SIG-M5 treated with dmso at 0.1 percent for 504 hours (cell line): ENCODE results near the gene DGLUCY.
"Not testable (repeated sequence)": the region's sequence is repeated elsewhere in the genome, so short reads cannot be mapped to it uniquely, and the experiment has no call there.

Source experiments
- DNase-seq: peaks from one replicate; lab custom pipeline; 2025; ENCODE audit not compliant: unreplicated experiment; lab: John Stamatoyannopoulos, UW

Gene DGLUCY

GRCh38 chr14:91113829-91114078 is at the start of gene DGLUCY:
DGLUCY (plus strand) TSS chr14:91114073; CDS start chr14:91160295, 46,222 bp downstream.
- peak; percentile 72 for DNase-seq

- DNase-seq = no peak
These were observed 48.6 kb upstream of the DGLUCY start for GRCh38 chr14:91065266-91065665.

GRCh38 chr14:91067186-91067585 is 46.7 kb upstream of the DGLUCY start:
- DNase-seq = no peak

GRCh38 chr14:91068642-91069041 is 45.2 kb upstream of the DGLUCY start:
- DNase-seq = no peak

- no peak for DNase-seq
These were observed 43.3 kb upstream of the DGLUCY start for GRCh38 chr14:91070572-91070971.

- DNase-seq = no peak
These were observed 38.3 kb upstream of the DGLUCY start for GRCh38 chr14:91075553-91075952.

GRCh38 chr14:91078095-91078737 is 35.7 kb upstream of the DGLUCY start:
- no peak for DNase-seq

GRCh38 chr14:91080071-91080470 is 33.8 kb upstream of the DGLUCY start:
- no peak for DNase-seq

GRCh38 chr14:91082282-91082681 is 31.6 kb upstream of the DGLUCY start:
- DNase-seq = no peak

GRCh38 chr14:91084516-91084915 is 29.4 kb upstream of the DGLUCY start:
- no peak for DNase-seq

- not testable (repeated sequence) for DNase-seq
These were observed 26.4 kb upstream of the DGLUCY start for GRCh38 chr14:91087470-91087869.

GRCh38 chr14:91088585-91089235 is 25.2 kb upstream of the DGLUCY start:
- DNase-seq = no peak

GRCh38 chr14:91089958-91090535 is 23.8 kb upstream of the DGLUCY start:
- no peak for DNase-seq

- DNase-seq = no peak
These were observed 23.1 kb upstream of the DGLUCY start for GRCh38 chr14:91090743-91091142.

GRCh38 chr14:91092073-91092472 is 21.8 kb upstream of the DGLUCY start:
- DNase-seq = no peak

GRCh38 chr14:91093743-91094472 is 20.0 kb upstream of the DGLUCY start:
- DNase-seq = not testable (repeated sequence)

GRCh38 chr14:91094772-91095171 is 19.1 kb upstream of the DGLUCY start:
- DNase-seq = no peak

- no peak for DNase-seq
These were observed 18.7 kb upstream of the DGLUCY start for GRCh38 chr14:91095178-91095577.

- not testable (repeated sequence) for DNase-seq
These were observed 16.2 kb upstream of the DGLUCY start for GRCh38 chr14:91097657-91098056.

- DNase-seq = no peak
These were observed 15.3 kb upstream of the DGLUCY start for GRCh38 chr14:91098591-91098990.

- no peak for DNase-seq
These were observed 13.8 kb upstream of the DGLUCY start for GRCh38 chr14:91100102-91100501.

- DNase-seq = no peak
These were observed 10.8 kb upstream of the DGLUCY start for GRCh38 chr14:91103116-91103515.
